WTC11 (cell line): ENCODE data around the gene ADAMTS12.

ENCODE experiments used
- ATF1 ChIP-seq: sonication (generic); formaldehyde crosslinking; IDR thresholded peaks from 2 replicates; pipeline ENCODE4 v1.8.1; 2023; ENCODE audit warnings: mild to moderate bottlenecking, moderate library complexity, missing genetic modification reagents
- CDX4 ChIP-seq: fragments of 250-450 bp; sonication (Bioruptor Pico); IDR thresholded peaks from 2 replicates; pipeline ENCODE4 v1.9.0; 2021; ENCODE audit warnings: moderate library complexity, mild to moderate bottlenecking, inconsistent platforms, borderline replicate concordance
- CTCF ChIP-seq: fragments of 200-600 bp; IDR thresholded peaks from 2 replicates; pipeline ENCODE4 v1.8.0; 2022; ENCODE audit warnings: antibody characterized with exemption
- E2F1 ChIP-seq: sonication (generic); formaldehyde crosslinking; IDR thresholded peaks from 2 replicates; pipeline ENCODE4 v1.8.0; 2022; ENCODE audit warnings: mild to moderate bottlenecking, missing genetic modification reagents
- ERG ChIP-seq: fragments of 250-450 bp; sonication (Bioruptor Pico); IDR thresholded peaks from 2 replicates; pipeline ENCODE4 v1.8.0; 2021; ENCODE audit warnings: mild to moderate bottlenecking
- GABPB1 ChIP-seq: sonication (generic); formaldehyde crosslinking; IDR thresholded peaks from 2 replicates; pipeline ENCODE4 v1.8.1; 2023; ENCODE audit warnings: mild to moderate bottlenecking, missing genetic modification reagents
- MAX ChIP-seq: sonication (generic); formaldehyde crosslinking; IDR thresholded peaks from 2 replicates; pipeline ENCODE4 v1.8.0; 2022; ENCODE audit warnings: mild to moderate bottlenecking, missing genetic modification reagents
- NR2C2 ChIP-seq: sonication (generic); formaldehyde crosslinking; IDR thresholded peaks from 2 replicates; pipeline ENCODE4 v1.8.0; 2022; ENCODE audit warnings: mild to moderate bottlenecking, missing genetic modification reagents
- TCF7 ChIP-seq: sonication (generic); formaldehyde crosslinking; IDR thresholded peaks from 2 replicates; pipeline ENCODE4 v1.8.0; 2022; ENCODE audit warnings: mild to moderate bottlenecking, low read depth, missing genetic modification reagents, moderate library complexity

GRCh38 chr5:33537240-33537639 is 354.6 kb downstream of the ADAMTS12 start:
- TF ChIP-seq CTCF (no peak), ATF1 (no peak), NR2C2 (no peak), CDX4 (CRISPR knock-in tag) (no peak), GABPB1 (CRISPR knock-in tag) (no peak), ERG (CRISPR knock-in tag) (no peak), TCF7 (CRISPR knock-in tag) (no peak), E2F1 (CRISPR knock-in tag) (no peak), MAX (no peak)
